Fibroblast of pulmonary artery (primary cell): Measurements from ENCODE around the gene OR1L6.

Source experiments
- DNase-seq: peaks from one replicate; pipeline ENCODE4 v3.0.0-alpha.2; 2010; ENCODE audit warnings: low read depth
- H3K4me3 ChIP-seq: replicated peaks from 2 replicates; pipeline ENCODE4 v1.5.1; 2011; ENCODE audit warnings: low read depth, mild to moderate bottlenecking, control low read depth, low read length, moderate library complexity
- TF ChIP-seq, protein P1 (sequence below): IDR thresholded peaks from 2 replicates; pipeline ENCODE4 v1.5.1; 2011; ENCODE audit warnings: mild to moderate bottlenecking, control low read depth, low read length, inconsistent platforms; ENCODE audit errors: missing control alignments

Gene OR1L6, protein sequence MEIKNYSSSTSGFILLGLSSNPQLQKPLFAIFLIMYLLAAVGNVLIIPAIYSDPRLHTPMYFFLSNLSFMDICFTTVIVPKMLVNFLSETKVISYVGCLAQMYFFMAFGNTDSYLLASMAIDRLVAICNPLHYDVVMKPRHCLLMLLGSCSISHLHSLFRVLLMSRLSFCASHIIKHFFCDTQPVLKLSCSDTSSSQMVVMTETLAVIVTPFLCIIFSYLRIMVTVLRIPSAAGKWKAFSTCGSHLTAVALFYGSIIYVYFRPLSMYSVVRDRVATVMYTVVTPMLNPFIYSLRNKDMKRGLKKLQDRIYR

DNA sequence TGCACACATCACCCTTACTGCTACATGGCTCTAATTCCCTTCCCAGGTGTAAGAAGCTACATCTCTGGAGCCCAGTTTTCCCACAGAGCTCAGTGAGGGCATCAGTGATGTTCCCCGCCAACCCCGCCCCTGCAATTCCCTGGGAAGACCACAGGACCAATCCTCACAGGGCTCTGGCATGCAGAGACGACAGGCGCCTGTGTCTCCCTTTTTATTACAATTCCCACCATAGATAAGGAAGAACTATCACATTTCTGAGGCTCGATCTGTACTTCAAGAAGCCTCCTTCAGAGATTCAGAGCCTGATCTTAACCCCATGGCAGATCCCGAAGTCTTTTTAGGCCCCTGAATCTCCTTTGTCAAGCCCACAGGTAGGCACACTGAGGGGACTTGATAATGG lies at the start of gene OR1L6:
Gene OR1L6 (plus strand): TSS at position 301 of the 400 bp plus-strand sequence. CDS start 7,545 bp downstream, outside the sequence.
- no peak for DNase-seq
- H3K4me3 ChIP-seq: no peak within 1 kb of the TSS
- TF ChIP-seq, protein P1, sequence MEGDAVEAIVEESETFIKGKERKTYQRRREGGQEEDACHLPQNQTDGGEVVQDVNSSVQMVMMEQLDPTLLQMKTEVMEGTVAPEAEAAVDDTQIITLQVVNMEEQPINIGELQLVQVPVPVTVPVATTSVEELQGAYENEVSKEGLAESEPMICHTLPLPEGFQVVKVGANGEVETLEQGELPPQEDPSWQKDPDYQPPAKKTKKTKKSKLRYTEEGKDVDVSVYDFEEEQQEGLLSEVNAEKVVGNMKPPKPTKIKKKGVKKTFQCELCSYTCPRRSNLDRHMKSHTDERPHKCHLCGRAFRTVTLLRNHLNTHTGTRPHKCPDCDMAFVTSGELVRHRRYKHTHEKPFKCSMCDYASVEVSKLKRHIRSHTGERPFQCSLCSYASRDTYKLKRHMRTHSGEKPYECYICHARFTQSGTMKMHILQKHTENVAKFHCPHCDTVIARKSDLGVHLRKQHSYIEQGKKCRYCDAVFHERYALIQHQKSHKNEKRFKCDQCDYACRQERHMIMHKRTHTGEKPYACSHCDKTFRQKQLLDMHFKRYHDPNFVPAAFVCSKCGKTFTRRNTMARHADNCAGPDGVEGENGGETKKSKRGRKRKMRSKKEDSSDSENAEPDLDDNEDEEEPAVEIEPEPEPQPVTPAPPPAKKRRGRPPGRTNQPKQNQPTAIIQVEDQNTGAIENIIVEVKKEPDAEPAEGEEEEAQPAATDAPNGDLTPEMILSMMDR: no peak

DNA sequence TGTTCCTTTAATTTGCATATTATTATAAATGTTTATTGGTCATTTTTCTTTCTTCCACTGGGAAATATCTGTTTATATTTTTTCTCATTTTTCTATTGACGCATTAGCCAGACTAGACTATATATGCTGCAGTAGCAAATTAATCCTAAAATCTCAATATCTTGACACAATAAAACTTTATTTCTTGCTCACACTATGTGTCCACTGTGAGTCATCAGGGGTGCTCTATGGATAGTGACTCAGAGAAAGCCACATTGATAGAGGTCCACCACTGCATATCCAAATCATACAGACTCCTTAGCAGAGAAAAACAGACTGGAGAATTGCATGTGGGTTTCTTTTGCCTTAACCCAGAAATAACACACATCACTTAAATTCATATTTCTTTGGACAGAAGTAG lies 46.4 kb upstream of the OR1L6 start:
- TF ChIP-seq, protein P1: no peak
- no peak for DNase-seq
- H3K4me3 ChIP-seq: no peak overlapping the region

DNA sequence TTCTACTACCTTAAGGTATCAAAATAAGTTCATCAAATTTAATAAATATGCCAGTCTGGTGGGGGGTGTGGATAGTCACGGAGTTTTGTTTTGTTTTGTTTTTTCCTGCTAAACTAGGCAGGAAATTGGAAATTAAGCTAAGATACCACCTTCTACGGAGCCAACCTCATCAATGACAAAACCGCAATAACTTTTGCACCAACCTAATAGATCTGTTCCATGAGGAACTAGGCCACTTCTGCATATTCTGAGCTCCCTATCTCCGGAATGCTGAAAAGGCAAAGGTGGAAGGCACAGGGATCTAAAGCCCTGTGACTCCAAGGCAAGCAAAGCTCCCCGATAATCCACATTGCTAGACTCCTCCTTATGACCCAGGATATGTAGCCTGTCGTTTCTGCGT lies 24.1 kb upstream of the OR1L6 start:
- DNase-seq: no peak
- TF ChIP-seq, protein P1: no peak
- no peak overlapping the region for H3K4me3 ChIP-seq

DNA sequence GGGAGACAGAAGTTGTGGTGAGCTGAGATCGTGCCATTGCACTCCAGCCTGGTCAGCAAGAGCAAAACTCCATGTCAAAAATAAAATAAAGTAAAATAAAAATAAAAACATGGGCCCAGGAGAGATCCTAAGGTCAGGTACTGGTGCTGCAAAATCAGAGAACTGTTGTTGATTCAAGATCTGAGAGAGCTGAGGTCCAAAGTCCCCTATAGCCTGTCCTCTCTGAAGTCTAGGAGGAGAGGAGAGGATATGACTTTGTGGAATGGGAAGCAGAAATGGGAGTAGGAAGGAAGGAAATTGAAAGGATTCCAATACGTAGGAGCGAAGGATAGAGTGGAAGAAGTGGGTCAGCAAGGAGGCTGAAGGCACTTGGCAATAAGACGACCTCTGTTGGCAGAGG lies 22.9 kb upstream of the OR1L6 start:
- no peak for DNase-seq
- H3K4me3 ChIP-seq: no peak overlapping the region
- TF ChIP-seq, protein P1: no peak

DNA sequence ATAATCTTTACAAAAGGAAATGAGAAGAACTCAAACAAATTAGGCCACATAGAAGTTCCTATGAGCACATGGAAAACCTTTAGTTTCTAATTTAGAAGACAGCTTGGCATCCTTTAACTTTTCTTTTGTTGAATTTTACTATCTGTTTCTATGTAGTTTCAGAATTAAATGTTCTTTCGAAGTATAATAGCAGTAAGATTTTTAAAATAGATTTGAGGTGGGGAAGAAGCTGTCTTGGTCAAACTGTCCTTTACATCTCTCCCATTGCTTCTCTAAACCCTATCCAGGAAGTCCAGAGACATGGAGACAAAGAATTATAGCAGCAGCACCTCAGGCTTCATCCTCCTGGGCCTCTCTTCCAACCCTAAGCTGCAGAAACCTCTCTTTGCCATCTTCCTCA lies 18.4 kb upstream of the OR1L6 start, which contains the start of gene OR1L4:
Gene OR1L4 (plus strand): TSS at position 301 of the 400 bp plus-strand sequence. CDS start 0 bp downstream, at position 301.
- TF ChIP-seq, protein P1: no peak
- DNase-seq: no peak
- no peak within 1 kb of the TSS for H3K4me3 ChIP-seq

DNA sequence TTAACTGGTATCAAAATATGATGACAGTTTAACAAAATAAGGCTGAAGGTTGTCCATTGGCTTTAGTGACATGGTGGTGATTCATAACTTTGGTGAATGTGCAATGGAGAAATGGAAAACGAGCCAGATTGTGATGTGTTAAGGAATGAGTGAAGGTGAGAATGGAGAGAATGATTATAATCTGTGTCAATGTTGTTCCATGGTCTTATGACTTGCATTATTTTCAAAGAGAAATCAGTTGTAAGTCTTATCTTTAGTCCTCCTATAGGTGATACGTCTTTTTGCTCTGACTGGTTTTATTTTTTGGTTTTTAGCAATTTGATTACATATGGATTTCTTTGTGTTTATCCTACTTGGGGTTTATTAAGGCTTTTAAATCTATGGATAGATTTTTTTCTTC lies 12.7 kb downstream of the OR1L6 start:
- no peak for DNase-seq
- TF ChIP-seq, protein P1: no peak

DNA sequence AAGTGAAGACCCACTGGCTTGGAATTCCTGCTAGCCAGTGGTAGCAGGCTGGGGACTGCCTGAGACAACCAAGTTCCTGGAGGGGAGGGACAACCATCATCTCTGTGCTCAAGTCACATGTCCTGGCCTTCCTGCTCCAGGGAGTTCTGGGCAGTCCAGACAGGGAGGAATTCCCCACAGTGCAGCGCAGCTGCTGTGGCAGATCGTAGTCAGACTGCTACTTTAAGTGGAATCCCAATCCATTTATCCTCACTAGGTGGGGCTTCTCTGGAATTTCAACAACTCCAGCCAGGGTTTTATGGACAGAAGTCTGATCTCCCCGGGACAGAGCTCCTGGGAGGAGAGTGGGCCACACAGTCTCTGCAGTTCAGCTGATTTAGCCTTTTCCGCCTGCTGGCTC lies 25.7 kb downstream of the OR1L6 start:
- TF ChIP-seq, protein P1: no peak
- H3K4me3 ChIP-seq: no peak overlapping the region
- no peak for DNase-seq

More for the DNA sequence above, 12.7 kb downstream of the OR1L6 start:
- no peak overlapping the region for H3K4me3 ChIP-seq
